Hepatocyte (in vitro differentiated cells): ENCODE data around the gene FANCD2. TPM values are rescaled to one million over a fixed set of nuclear protein-coding genes. Genes with fewer than 3 reads are reported as not detected.
"Not testable (repeated sequence)": the region's sequence is repeated elsewhere in the genome, so short reads cannot be mapped to it uniquely, and the experiment has no call there.

Experiments
- DNase-seq: peaks from one replicate; pipeline ENCODE4 v3.0.0-alpha.2; 2016; ENCODE audit warnings: low spot score
- H2AFZ ChIP-seq: fragments of 200-600 bp; sonication (generic); 2 replicates; pipeline ENCODE4 v1.6.0; 2016; ENCODE audit warnings: antibody characterized with exemption, mild to moderate bottlenecking
- H3K27ac ChIP-seq: fragments of 200-600 bp; sonication (generic); 2 replicates; pipeline ENCODE4 v1.5.1; 2016; ENCODE audit warnings: mild to moderate bottlenecking
- H3K27me3 ChIP-seq: fragments of 200-600 bp; sonication (generic); 2 replicates; pipeline ENCODE4 v1.6.1; 2016
- H3K36me3 ChIP-seq: fragments of 200-600 bp; sonication (generic); replicated peaks from 2 replicates; pipeline ENCODE4 v1.5.1; 2016; ENCODE audit warnings: low read depth; ENCODE audit not compliant: insufficient read depth
- H3K4me1 ChIP-seq: fragments of 200-600 bp; sonication (generic); 2 replicates; pipeline ENCODE4 v1.5.1; 2016; ENCODE audit warnings: mild to moderate bottlenecking, moderate library complexity; ENCODE audit not compliant: insufficient read depth
- H3K4me2 ChIP-seq: fragments of 200-600 bp; sonication (generic); 2 replicates; pipeline ENCODE4 v1.6.0; 2016
- H3K4me3 ChIP-seq: fragments of 200-600 bp; sonication (generic); 2 replicates; pipeline ENCODE4 v1.5.1; 2016; ENCODE audit warnings: mild to moderate bottlenecking
- H3K79me2 ChIP-seq: fragments of 200-600 bp; sonication (generic); 2 replicates; pipeline ENCODE4 v1.6.0; 2017; ENCODE audit warnings: mild to moderate bottlenecking
- H3K9me2 ChIP-seq: fragments of 200-600 bp; sonication (generic); replicated peaks from 2 replicates; pipeline ENCODE4 v1.6.0; 2017; ENCODE audit warnings: mild to moderate bottlenecking; ENCODE audit not compliant: insufficient read depth
- H3K9me3 ChIP-seq: fragments of 200-600 bp; sonication (generic); 2 replicates; pipeline ENCODE4 v1.5.1; 2016; ENCODE audit warnings: low read depth, mild to moderate bottlenecking
- H4K20me1 ChIP-seq: fragments of 200-600 bp; sonication (generic); 2 replicates; pipeline ENCODE4 v1.6.0; 2016; ENCODE audit warnings: mild to moderate bottlenecking; ENCODE audit not compliant: insufficient read depth, poor library complexity, severe bottlenecking
- EZH2 ChIP-seq: fragments of 200-600 bp; sonication (generic); IDR thresholded peaks from 2 replicates; pipeline ENCODE4 v1.6.1; 2016; ENCODE audit warnings: antibody characterized with exemption, mild to moderate bottlenecking, borderline replicate concordance
- EZH2phosphoT487 ChIP-seq: fragments of 200-600 bp; sonication (generic); IDR thresholded peaks from one replicate; pipeline ENCODE4 v1.6.1; 2018; ENCODE audit warnings: antibody characterized with exemption, mild to moderate bottlenecking, low read depth, moderate library complexity; ENCODE audit not compliant: unreplicated experiment, severe bottlenecking
- WGBS: methylation state at CpG from one replicate; pipeline ENCODE4 v1.1.6; 2016; ENCODE audit warnings: low lambda C conversion rate; ENCODE audit errors: missing lambda C conversion rate; 5-methylcytosine and 5-hydroxymethylcytosine counted together
- polyA plus RNA-seq: library from polyadenylated mRNA; unstranded; fragments of >200 nt; fragmentation: Nextera tagmentation; extraction: Ambion mirVana; gene quantifications from 2 replicates; pipeline ENCODE4 v1.2.1, GENCODE V29; 2016
- total RNA-seq: library from RNA; depleted of rRNA; stranded (reverse); fragments of >200 nt; gene quantifications from 2 replicates; pipeline ENCODE4 v1.2.3, GENCODE V29; 2014
- TF ChIP-seq, protein P1 (sequence below): fragments of 200-600 bp; sonication (generic); IDR thresholded peaks from 2 replicates; pipeline ENCODE4 v1.5.1; 2016; ENCODE audit warnings: antibody characterized with exemption, mild to moderate bottlenecking; ENCODE audit not compliant: poor library complexity

FANCD2 gene
- total and polyA plus RNA-seq, 2 experiments from 2014 or later: 5.3 to 8.8 TPM

DNA sequence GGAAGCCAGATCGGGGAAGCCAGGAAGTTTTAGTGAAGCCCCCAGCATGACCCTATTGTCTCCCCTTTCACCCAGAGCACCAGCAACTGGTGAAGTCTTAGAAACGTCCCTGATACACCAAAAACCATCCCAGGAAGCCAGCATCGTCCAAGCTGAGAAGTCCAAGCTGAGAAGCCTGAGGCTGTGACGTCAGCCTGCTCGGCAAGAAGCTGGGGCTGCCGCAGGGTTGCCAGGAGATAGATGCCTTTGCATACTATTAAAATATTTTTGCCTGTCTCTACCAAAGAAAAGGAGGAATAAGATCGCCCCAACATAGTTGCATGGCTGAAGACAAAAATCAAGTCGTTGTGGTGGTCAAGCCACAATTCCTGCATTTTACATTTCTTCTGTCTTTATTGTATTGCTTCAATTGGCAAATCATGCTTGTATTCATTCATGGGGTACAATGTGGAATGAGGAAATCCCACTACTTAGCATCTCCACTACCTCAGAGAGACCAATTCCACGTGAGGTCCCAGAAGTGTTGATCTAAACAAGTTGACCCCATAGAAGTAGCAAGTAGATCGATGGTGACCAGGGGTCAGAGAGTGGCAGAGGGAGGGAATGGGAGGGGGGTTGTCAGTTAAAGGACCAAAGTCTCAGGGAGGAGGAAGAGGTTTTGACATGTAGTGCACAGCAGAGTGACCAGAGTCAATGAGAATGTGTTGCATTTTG is 20.0 kb upstream of the FANCD2 start:
- Histone ChIP-seq H3K4me1 (no peaks in the 10 kb centered on the region), H2AFZ (no peak overlapping the region), H4K20me1 (no peaks in the 10 kb centered on the region), H3K36me3 (no peaks in the 10 kb centered on the region), H3K9me3 (no peaks in the 10 kb centered on the region), H3K79me2 (no peaks in the 10 kb centered on the region), H3K27ac (no peak overlapping the region), H3K4me3 (no peak overlapping the region), H3K4me2 (no peak overlapping the region), H3K9me2 (no peaks in the 10 kb centered on the region), H3K27me3 (no peaks in the 10 kb centered on the region)
- WGBS: 88% methylated on average over 10 of the region's 10 CpGs
- no peak for DNase-seq
- TF ChIP-seq EZH2phosphoT487: no peak
- TF ChIP-seq, protein P1, sequence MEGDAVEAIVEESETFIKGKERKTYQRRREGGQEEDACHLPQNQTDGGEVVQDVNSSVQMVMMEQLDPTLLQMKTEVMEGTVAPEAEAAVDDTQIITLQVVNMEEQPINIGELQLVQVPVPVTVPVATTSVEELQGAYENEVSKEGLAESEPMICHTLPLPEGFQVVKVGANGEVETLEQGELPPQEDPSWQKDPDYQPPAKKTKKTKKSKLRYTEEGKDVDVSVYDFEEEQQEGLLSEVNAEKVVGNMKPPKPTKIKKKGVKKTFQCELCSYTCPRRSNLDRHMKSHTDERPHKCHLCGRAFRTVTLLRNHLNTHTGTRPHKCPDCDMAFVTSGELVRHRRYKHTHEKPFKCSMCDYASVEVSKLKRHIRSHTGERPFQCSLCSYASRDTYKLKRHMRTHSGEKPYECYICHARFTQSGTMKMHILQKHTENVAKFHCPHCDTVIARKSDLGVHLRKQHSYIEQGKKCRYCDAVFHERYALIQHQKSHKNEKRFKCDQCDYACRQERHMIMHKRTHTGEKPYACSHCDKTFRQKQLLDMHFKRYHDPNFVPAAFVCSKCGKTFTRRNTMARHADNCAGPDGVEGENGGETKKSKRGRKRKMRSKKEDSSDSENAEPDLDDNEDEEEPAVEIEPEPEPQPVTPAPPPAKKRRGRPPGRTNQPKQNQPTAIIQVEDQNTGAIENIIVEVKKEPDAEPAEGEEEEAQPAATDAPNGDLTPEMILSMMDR: no peak
- TF ChIP-seq EZH2: no peak

DNA sequence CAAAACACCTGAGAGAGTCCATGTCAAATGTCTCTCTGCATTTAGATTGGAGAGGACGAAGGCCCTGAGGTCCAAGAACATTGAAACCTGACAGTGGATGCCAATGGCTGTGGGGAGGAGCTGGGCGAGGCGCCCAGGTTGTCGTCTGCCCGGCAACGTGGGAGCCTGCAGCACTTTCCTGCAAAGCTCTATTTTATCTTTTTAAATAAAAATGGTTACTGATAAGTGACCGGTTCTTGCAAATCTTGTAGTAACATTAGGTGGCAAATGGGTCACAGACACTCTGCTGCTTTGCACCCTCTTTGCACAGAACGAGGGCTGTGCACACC is 19.5 kb upstream of the FANCD2 start:
- 91% methylated on average over 8 of the region's 8 CpGs for WGBS
- H3K27ac ChIP-seq: no peak overlapping the region
- no peaks in the 10 kb centered on the region for H3K79me2 ChIP-seq
- DNase-seq: no peak
- H3K4me3 ChIP-seq: no peak overlapping the region
- H4K20me1 ChIP-seq: no peaks in the 10 kb centered on the region
- no peak overlapping the region for H3K4me2 ChIP-seq
- no peaks in the 10 kb centered on the region for H3K9me3 ChIP-seq
- H3K27me3 ChIP-seq: no peaks in the 10 kb centered on the region
- H3K4me1 ChIP-seq: no peaks in the 10 kb centered on the region
- no peaks in the 10 kb centered on the region for H3K9me2 ChIP-seq
- TF ChIP-seq, protein P1: no peak
- no peak for TF ChIP-seq EZH2phosphoT487
- TF ChIP-seq EZH2: no peak
- H2AFZ ChIP-seq: no peak overlapping the region
- no peaks in the 10 kb centered on the region for H3K36me3 ChIP-seq

DNA sequence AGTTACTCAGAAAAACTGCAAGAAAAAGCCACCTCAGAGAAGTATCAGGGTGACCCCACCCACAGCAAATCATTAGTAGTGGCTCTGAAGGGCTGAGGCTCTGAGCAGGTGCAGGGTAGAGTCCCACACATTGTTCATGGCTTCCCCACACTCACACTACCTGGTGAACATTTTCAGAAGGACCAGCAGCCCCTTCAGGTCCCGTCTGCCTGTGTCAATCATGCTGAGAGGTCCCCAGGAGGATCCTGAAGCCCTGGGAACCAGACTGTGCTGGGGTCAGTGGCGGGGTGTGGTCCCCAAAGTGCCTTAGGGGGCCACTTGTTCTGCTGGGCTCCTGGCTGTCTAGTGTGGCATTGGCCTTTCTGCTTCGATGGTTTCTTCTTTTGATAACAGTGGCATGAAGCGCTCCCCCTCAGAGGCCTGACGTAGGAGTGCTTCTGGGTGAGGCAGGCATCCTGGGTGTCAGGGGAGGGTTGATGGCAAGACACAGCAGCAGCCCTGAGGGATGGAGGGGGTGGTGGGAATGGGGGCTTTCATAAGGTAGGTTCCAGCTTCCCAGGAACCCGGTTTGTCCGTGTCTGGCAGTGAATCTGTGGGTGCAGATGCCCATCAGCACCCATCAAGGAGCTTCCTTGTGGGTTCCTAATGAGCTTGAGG is 19.0 kb upstream of the FANCD2 start:
- Histone ChIP-seq H3K9me2 (no peaks in the 10 kb centered on the region), H3K4me1 (no peaks in the 10 kb centered on the region), H2AFZ (no peak overlapping the region), H3K27ac (no peak overlapping the region), H3K27me3 (no peaks in the 10 kb centered on the region), H3K36me3 (no peaks in the 10 kb centered on the region), H3K4me2 (no peak overlapping the region), H3K4me3 (no peak overlapping the region), H4K20me1 (no peaks in the 10 kb centered on the region), H3K9me3 (no peaks in the 10 kb centered on the region), H3K79me2 (no peaks in the 10 kb centered on the region)
- no peak for TF ChIP-seq EZH2
- TF ChIP-seq, protein P1: no peak
- no peak for TF ChIP-seq EZH2phosphoT487
- no peak for DNase-seq
- 93% methylated on average over 7 of the region's 7 CpGs for WGBS

DNA sequence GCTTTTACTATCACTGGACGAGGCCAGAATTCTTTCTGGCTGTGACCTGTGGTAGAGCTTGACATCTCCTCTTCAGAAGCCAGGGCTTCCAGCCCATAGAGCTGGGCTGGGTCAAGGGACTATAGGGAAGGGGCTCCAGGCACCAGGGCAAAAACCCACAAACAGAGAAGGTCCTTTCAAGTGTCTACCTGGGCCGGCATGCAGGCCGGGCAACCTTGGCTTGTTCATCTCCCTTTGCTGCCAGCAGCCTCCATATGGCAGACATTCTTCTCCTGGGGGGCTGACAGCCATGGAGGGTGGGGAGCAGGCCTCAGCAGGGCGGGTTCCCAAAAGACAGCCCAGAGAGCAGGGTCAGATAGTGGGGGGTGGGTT is 18.0 kb upstream of the FANCD2 start:
- peak overlapping the region; percentile 84 for H3K4me2 ChIP-seq

More for the DNA sequence above, 18.0 kb upstream of the FANCD2 start:
- not testable (repeated sequence) for H3K79me2 ChIP-seq, H3K4me3 ChIP-seq, H4K20me1 ChIP-seq, H3K4me1 ChIP-seq, H3K9me3 ChIP-seq, H3K27me3 ChIP-seq, DNase-seq, H3K36me3 ChIP-seq, H3K27ac ChIP-seq, H3K9me2 ChIP-seq
- 96% methylated on average over 4 of the region's 4 CpGs for WGBS
- H2AFZ ChIP-seq: peak overlapping the region; percentile 83
